Left forelimb (tissue), 1 donor: ENCODE data around the gene TRAF3.
"Not testable (repeated sequence)": the region's sequence is repeated elsewhere in the genome, so short reads cannot be mapped to it uniquely, and the experiment has no call there.

Experiments
- DNase-seq: peaks from one replicate; pipeline ENCODE4 v3.0.0-alpha.2; 2018; ENCODE audit warnings: low spot score

TRAF3 gene

GRCh38 chr14:102829016-102829548 lies 51.8 kb downstream of the TRAF3 start:
- no peak for DNase-seq

- DNase-seq, result no peak
These were observed 53.3 kb downstream of the TRAF3 start for GRCh38 chr14:102830474-102831045.

- DNase-seq, result no peak
These were observed 54.0 kb downstream of the TRAF3 start for GRCh38 chr14:102831163-102831804.

GRCh38 chr14:102833341-102833740 lies 56.1 kb downstream of the TRAF3 start:
- DNase-seq, result no peak

GRCh38 chr14:102833991-102834390 lies 56.7 kb downstream of the TRAF3 start:
- no peak for DNase-seq

- DNase-seq, result no peak
These were observed 58.7 kb downstream of the TRAF3 start for GRCh38 chr14:102835959-102836358.

GRCh38 chr14:102837120-102837519 lies 59.9 kb downstream of the TRAF3 start:
- not testable (repeated sequence) for DNase-seq

GRCh38 chr14:102838501-102838900 lies 61.3 kb downstream of the TRAF3 start:
- no peak for DNase-seq

- no peak for DNase-seq
These were observed 62.9 kb downstream of the TRAF3 start for GRCh38 chr14:102840115-102840514.

GRCh38 chr14:102840771-102841528 lies 63.7 kb downstream of the TRAF3 start:
- no peak for DNase-seq

GRCh38 chr14:102848830-102849525 lies 71.7 kb downstream of the TRAF3 start:
- no peak for DNase-seq

GRCh38 chr14:102849526-102850379 lies 72.5 kb downstream of the TRAF3 start:
- DNase-seq, result no peak

GRCh38 chr14:102853648-102854047 lies 76.4 kb downstream of the TRAF3 start:
- no peak for DNase-seq

GRCh38 chr14:102854091-102854703 lies 76.9 kb downstream of the TRAF3 start:
- DNase-seq, result no peak

GRCh38 chr14:102856179-102856578 lies 78.9 kb downstream of the TRAF3 start:
- DNase-seq, result no peak

- DNase-seq, result no peak
These were observed 80.2 kb downstream of the TRAF3 start for GRCh38 chr14:102857444-102857843.

GRCh38 chr14:102859911-102860310 lies 82.7 kb downstream of the TRAF3 start:
- DNase-seq, result no peak

- no peak for DNase-seq
These were observed 85.0 kb downstream of the TRAF3 start for GRCh38 chr14:102862154-102862773.

GRCh38 chr14:102863381-102863780 lies 86.1 kb downstream of the TRAF3 start:
- DNase-seq, result no peak

GRCh38 chr14:102865916-102866315 lies 88.7 kb downstream of the TRAF3 start:
- not testable (repeated sequence) for DNase-seq
